Uterus (tissue), 2 donors: ENCODE data around the gene ZNF292.

Experiments used
- CTCF ChIP-seq, 4 experiments: fragments of 200-600 bp in 2 of 4; fragments of 450-650 bp in 2 of 4; sonication (generic) in 2 of 4; IDR thresholded peaks; one replicate each; pipeline ENCODE4 v1.5.1; 2016 to 2019; ENCODE audit warnings: antibody characterized with exemption in 4 of 4, mild to moderate bottlenecking in 2 of 4, moderate library complexity in 1 of 4
- POLR2A ChIP-seq, 2 donors: fragments of 450-650 bp; IDR thresholded peaks; one replicate each; pipeline ENCODE4 v1.6.1; 2016; ENCODE audit warnings: antibody characterized with exemption in 2 of 2, mild to moderate bottlenecking in 1 of 2, moderate library complexity in 1 of 2

DNA sequence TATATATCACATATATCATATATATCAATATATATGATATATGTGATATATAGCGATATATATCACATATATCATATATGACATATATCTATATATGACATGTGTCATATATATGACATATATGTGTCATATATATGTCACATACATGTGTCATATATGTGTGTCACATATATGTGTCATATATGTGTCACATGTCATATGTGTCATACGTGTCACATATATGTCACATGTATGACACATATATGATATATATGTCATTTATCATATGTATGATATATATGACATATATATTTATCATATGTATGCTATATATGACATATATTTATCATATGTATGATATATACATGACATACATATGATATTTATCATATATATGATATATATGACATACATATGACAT lies 27.6 kb upstream of the ZNF292 start:
- TF ChIP-seq CTCF (IDR thresholded peaks at IDR 0.05) (no peak), POLR2A (IDR thresholded peaks at IDR 0.05) (no peak)
